Naive thymus-derived CD4-positive, alpha-beta T cell (primary cell): ENCODE data around the gene MAP1A. TPM values are rescaled to one million over a fixed set of nuclear protein-coding genes. Genes with fewer than 3 reads are reported as not detected.

Experiments used
- ATAC-seq: fragments of 150-1000 bp; cut with Tn5 transposase; 2 replicates; pipeline ENCODE4 v1.10.0; 2021; ENCODE audit warnings: mild to moderate bottlenecking, moderate library complexity
- CTCF ChIA-PET: fragments of 350-600 bp; sonication (Branson Sonifier 250); formaldehyde crosslinking; loops from one replicate; lab custom pipeline; 2021; ENCODE audit warnings: antibody characterized with exemption; lab: Charles Lee
- POLR2A ChIA-PET: fragments of 350-600 bp; sonication (Branson Sonifier 250); formaldehyde crosslinking; loops from one replicate; lab custom pipeline; 2021; ENCODE audit warnings: antibody characterized with exemption, inconsistent platforms; lab: Charles Lee
- DNase-seq, 9 donors: peaks; one replicate each; pipeline versions ENCODE4 v3.0.0 to v3.0.0-alpha.2; 2020 to 2022; ENCODE audit warnings: mixed read lengths in 1 of 9
- H3K27ac ChIP-seq: one replicate; pipeline ENCODE4 v1.7.0; 2013; ENCODE audit warnings: mild to moderate bottlenecking, low read depth, low read length, moderate library complexity
- H3K27me3 ChIP-seq, 2 donors: one replicate each; pipeline ENCODE4 v1.7.0; 2013; ENCODE audit warnings: low read length in 2 of 2, mild to moderate bottlenecking in 2 of 2, moderate library complexity in 2 of 2; ENCODE audit not compliant: control insufficient read depth in 2 of 2, insufficient read depth in 2 of 2
- H3K36me3 ChIP-seq, 3 experiments: 1 replicate in 2 of 3; 2 replicates in 1 of 3; pipeline ENCODE4 v1.7.0; 2013; ENCODE audit warnings: low read length in 3 of 3, mild to moderate bottlenecking in 3 of 3, moderate library complexity in 1 of 3; ENCODE audit not compliant: insufficient read depth in 3 of 3, control insufficient read depth in 2 of 3
- H3K4me1 ChIP-seq, 2 donors: one replicate each; pipeline ENCODE4 v1.7.0; 2013; ENCODE audit warnings: low read length in 2 of 2, mild to moderate bottlenecking in 2 of 2, moderate library complexity in 1 of 2; ENCODE audit not compliant: control insufficient read depth in 2 of 2, insufficient read depth in 2 of 2
- H3K4me3 ChIP-seq: 2 replicates; pipeline ENCODE4 v1.7.0; 2013; ENCODE audit warnings: mild to moderate bottlenecking, low read length
- H3K9me3 ChIP-seq, 3 experiments: 1 replicate in 2 of 3; 2 replicates in 1 of 3; pipeline ENCODE4 v1.7.0; 2013; ENCODE audit warnings: low read length in 3 of 3; ENCODE audit not compliant: control insufficient read depth in 2 of 3
- H3K27ac Mint-ChIP-seq, 9 donors: one replicate each; pipeline ENCODE4 v1.8.0; 2020 to 2022; ENCODE audit warnings: mixed read lengths in 9 of 9, mild to moderate bottlenecking in 8 of 9, moderate library complexity in 5 of 9, inconsistent platforms in 2 of 9
- H3K27me3 Mint-ChIP-seq, 5 donors: one replicate each; pipeline ENCODE4 v1.8.0; 2021 to 2022; ENCODE audit warnings: mixed read lengths in 5 of 5, mild to moderate bottlenecking in 1 of 5
- H3K36me3 Mint-ChIP-seq, 5 donors: one replicate each; pipeline ENCODE4 v1.8.0; 2020 to 2022; ENCODE audit warnings: mixed read lengths in 5 of 5, mild to moderate bottlenecking in 3 of 5, inconsistent platforms in 1 of 5
- H3K4me1 Mint-ChIP-seq, 7 donors: one replicate each; pipeline ENCODE4 v1.8.0; 2020 to 2022; ENCODE audit warnings: mixed read lengths in 7 of 7, mild to moderate bottlenecking in 3 of 7, inconsistent platforms in 1 of 7
- H3K4me3 Mint-ChIP-seq, 10 donors: one replicate each; pipeline ENCODE4 v1.8.0; 2020 to 2022; ENCODE audit warnings: mild to moderate bottlenecking in 10 of 10, mixed read lengths in 10 of 10, moderate library complexity in 6 of 10, inconsistent platforms in 2 of 10
- H3K9me3 Mint-ChIP-seq, 11 donors: one replicate each; pipeline ENCODE4 v1.8.0; 2020 to 2022; ENCODE audit warnings: mixed read lengths in 11 of 11, mild to moderate bottlenecking in 4 of 11, inconsistent platforms in 1 of 11, moderate library complexity in 1 of 11
- intact Hi-C, 2 donors: fragments of 100-400 bp; cut with micrococcal nuclease; formaldehyde crosslinking; loops; one replicate each; pipeline ENCODE4 v1.15.1; 2023
- polyA plus RNA-seq, 2 donors: library from polyadenylated mRNA; unstranded; fragments of 300-500 nt; fragmentation: Illumina TruSeq; gene quantifications; one replicate each; pipeline ENCODE4 v1.2.3, GENCODE V29; 2021
- total RNA-seq, 6 experiments: library from RNA in 5 of 6; stranded (reverse) in 5 of 6; gene quantifications; 1 replicate in 5 of 6; 2 replicates in 1 of 6; pipeline ENCODE4 v1.2.3 and lab custom pipeline; 2021 to 2026

MAP1A gene
- total RNA-seq (10 to 100 TPM in 1 of 5 experiments, 1 to 10 TPM in 2, under 1 TPM in 2; 0.30 to 13.6 (median 1.4) TPM), polyA plus RNA-seq (under 1 TPM; 0.22 to 0.24 TPM), total RNA-seq (lab: John Stamatoyannopoulos, UW) (23.3 reads per million, percentile 54 among the genes with 10 or more reads in this experiment)

- Histone ChIP-seq H3K4me1 (peaks cover 5% of the 10 kb centered on the region in 2 donors), H3K36me3 (no peaks in the 10 kb centered on the region), H3K27me3 (peaks cover 0 to 3% of the 10 kb centered on the region in 2 donors), H3K27ac (no peak within 1 kb of the TSS), H3K9me3 (no peaks in the 10 kb centered on the region), H3K4me3 (no peak within 1 kb of the TSS)
- H3K27me3 Mint-ChIP-seq, result peaks cover 27 to 46% (median 38%) of the 10 kb centered on the region in 5 donors
- peaks cover 0 to 32% (median 0%) of the 10 kb centered on the region in 5 donors for H3K36me3 Mint-ChIP-seq
- CTCF ChIA-PET, result no interaction called here
- H3K4me3 Mint-ChIP-seq, result peak within 1 kb of the TSS in 9 of 10 donors; percentile 2 to 83 (median 70)
- DNase-seq (no peak), ATAC-seq (peak; percentile 24)
- POLR2A ChIA-PET, result interaction anchor here (0.8 kb wide), 1 partner anchor 38 kb away, joined by 3 read pairs; no protein-coding TSS in a partner anchor
- intact Hi-C loops, result loop anchor here (10.0 kb wide), 2 partner anchors 293 to 333 kb away; partner anchors contain the start of genes CCNDBP1 (in 1 of the 2) and EPB42 (in 1 of the 2)
- H3K9me3 Mint-ChIP-seq, result peaks cover 0 to 2% (median 0%) of the 10 kb centered on the region in 11 donors
- H3K27ac Mint-ChIP-seq, result peak within 1 kb of the TSS in 1 of 9 donors; percentile 81
- H3K4me1 Mint-ChIP-seq, result peaks cover 7 to 63% (median 24%) of the 10 kb centered on the region in 7 donors
Measured at GRCh38 chr15:43517354-43518196, at the start of gene MAP1A. Gene MAP1A (plus strand): TSS chr15:43517608. CDS start chr15:43521474, 3,866 bp downstream.

GRCh38 chr15:43469867-43470266 is 47.5 kb upstream of the MAP1A start:
- Histone ChIP-seq H3K9me3 (no peaks in the 10 kb centered on the region), H3K27ac (no peak overlapping the region), H3K4me1 (no peaks in the 10 kb centered on the region), H3K36me3 (peaks cover 5 to 62% (median 7%) of the 10 kb centered on the region in 3 experiments), H3K27me3 (no peaks in the 10 kb centered on the region), H3K4me3 (no peak overlapping the region)
- H3K27me3 Mint-ChIP-seq, result no peaks in the 10 kb centered on the region
- no peak overlapping the region for H3K4me3 Mint-ChIP-seq
- DNase-seq, result no peak
- ATAC-seq, result no peak
- POLR2A ChIA-PET, result no interaction called here
- peak overlapping the region in 1 of 9 donors; percentile 4 for H3K27ac Mint-ChIP-seq
- H3K36me3 Mint-ChIP-seq, result peaks cover 9 to 65% (median 25%) of the 10 kb centered on the region in 5 donors
- intact Hi-C loops, result no loop called here
- H3K4me1 Mint-ChIP-seq, result peaks cover 0 to 3% (median 0%) of the 10 kb centered on the region in 7 donors
- CTCF ChIA-PET, result no interaction called here
- H3K9me3 Mint-ChIP-seq, result no peaks in the 10 kb centered on the region

GRCh38 chr15:43471975-43472374 is 45.4 kb upstream of the MAP1A start:
- Histone ChIP-seq H3K9me3 (no peaks in the 10 kb centered on the region), H3K27me3 (no peaks in the 10 kb centered on the region), H3K4me3 (no peak overlapping the region), H3K36me3 (peaks cover 7 to 62% (median 11%) of the 10 kb centered on the region in 3 experiments), H3K27ac (no peak overlapping the region), H3K4me1 (no peaks in the 10 kb centered on the region)
- no peak overlapping the region for H3K27ac Mint-ChIP-seq
- no peak overlapping the region for H3K4me3 Mint-ChIP-seq
- ChIA-PET POLR2A (interaction anchor here (0.7 kb wide), 1 partner anchor 474 kb away, joined by 4 read pairs; no protein-coding TSS in a partner anchor), CTCF (no interaction called here)
- H3K36me3 Mint-ChIP-seq, result peaks cover 9 to 65% (median 32%) of the 10 kb centered on the region in 5 donors
- ATAC-seq (no peak), DNase-seq (no peak)
- H3K27me3 Mint-ChIP-seq, result no peaks in the 10 kb centered on the region
- intact Hi-C loops, result no loop called here
- H3K4me1 Mint-ChIP-seq, result no peaks in the 10 kb centered on the region
- H3K9me3 Mint-ChIP-seq, result no peaks in the 10 kb centered on the region

GRCh38 chr15:43473885-43474284 is 43.5 kb upstream of the MAP1A start:
- no peak for ATAC-seq

GRCh38 chr15:43483297-43484128 is 33.9 kb upstream of the MAP1A start:
- Mint-ChIP-seq H3K27me3 (no peaks in the 10 kb centered on the region), H3K36me3 (peaks cover 13 to 32% (median 16%) of the 10 kb centered on the region in 5 donors), H3K4me3 (no peak overlapping the region), H3K27ac (peak overlapping the region in 1 of 9 donors; percentile 12), H3K4me1 (peaks cover 11 to 19% (median 16%) of the 10 kb centered on the region in 7 donors), H3K9me3 (no peaks in the 10 kb centered on the region)
- ATAC-seq (no peak), DNase-seq (peak in 5 of 9 donors; percentile 17 to 50 (median 33))
- Histone ChIP-seq H3K27me3 (no peaks in the 10 kb centered on the region), H3K9me3 (no peaks in the 10 kb centered on the region), H3K27ac (no peak overlapping the region), H3K4me3 (no peak overlapping the region), H3K36me3 (peaks cover 8 to 26% (median 8%) of the 10 kb centered on the region in 3 experiments), H3K4me1 (no peaks in the 10 kb centered on the region)
- intact Hi-C loops, result loop anchor here (1.0 to 5.0 kb wide), 3 partner anchors 27 to 59 kb away; no protein-coding TSS in a partner anchor
- POLR2A ChIA-PET, result interaction anchor here (1.5 kb wide), 1 partner anchor 30 kb away, joined by 7 read pairs; no protein-coding TSS in a partner anchor
- CTCF ChIA-PET, result interaction anchor here (1.2 to 2.4 kb wide), 4 partner anchors 24 to 32 kb away, joined by 3 to 14 read pairs (median 8); no protein-coding TSS in a partner anchor

More at GRCh38 chr15:43473885-43474284, 43.5 kb upstream of the MAP1A start:
- Mint-ChIP-seq H3K4me1 (peaks cover 0 to 2% (median 0%) of the 10 kb centered on the region in 7 donors), H3K9me3 (no peaks in the 10 kb centered on the region), H3K36me3 (peaks cover 20 to 77% (median 50%) of the 10 kb centered on the region in 5 donors), H3K27ac (no peak overlapping the region), H3K27me3 (no peaks in the 10 kb centered on the region), H3K4me3 (no peak overlapping the region)
- H3K4me1 ChIP-seq, result no peaks in the 10 kb centered on the region
- intact Hi-C loops, result no loop called here
- CTCF ChIA-PET, result no interaction called here
- H3K27me3 ChIP-seq, result no peaks in the 10 kb centered on the region
- no peak overlapping the region for H3K4me3 ChIP-seq
- no peak for DNase-seq
- peaks cover 10 to 62% (median 11%) of the 10 kb centered on the region in 3 experiments for H3K36me3 ChIP-seq
- H3K27ac ChIP-seq, result no peak overlapping the region
- no peaks in the 10 kb centered on the region for H3K9me3 ChIP-seq
- POLR2A ChIA-PET, result no interaction called here
